SK-N-SH treated with all-trans-retinoic acid at 6 μM for 48 hours (cell line): ENCODE results near the gene GAK.

Source experiments
- ATAC-seq: fragments of 200-7000 bp; cut with Tn5 transposase; 3 replicates; pipeline ENCODE4 v1.9.1; 2020; ENCODE audit warnings: mild to moderate bottlenecking, moderate library complexity
- ARNTL ChIP-seq: fragments of 450-650 bp; formaldehyde crosslinking; IDR thresholded peaks from 2 replicates; pipeline ENCODE4 v1.5.0; 2020; ENCODE audit warnings: low read depth, mild to moderate bottlenecking, moderate library complexity, borderline replicate concordance
- BACH2 ChIP-seq: fragments of 250-450 bp; sonication (Bioruptor Pico); IDR thresholded peaks from 2 replicates; pipeline ENCODE4 v1.9.0; 2021; ENCODE audit warnings: mild to moderate bottlenecking, borderline replicate concordance
- CREB5 ChIP-seq: fragments of 250-450 bp; sonication (Bioruptor Pico); IDR thresholded peaks from 2 replicates; pipeline ENCODE4 v1.5.1; 2020; ENCODE audit warnings: low read depth, mild to moderate bottlenecking, moderate library complexity
- CSRNP3 ChIP-seq: fragments of 250-450 bp; sonication (Bioruptor Pico); IDR thresholded peaks from 2 replicates; pipeline ENCODE4 v1.5.1; 2021; ENCODE audit warnings: mild to moderate bottlenecking, moderate library complexity
- ESRRG ChIP-seq: fragments of 250-450 bp; sonication (Bioruptor Pico); IDR thresholded peaks from 2 replicates; pipeline ENCODE4 v1.6.1; 2021; ENCODE audit warnings: mild to moderate bottlenecking
- GLIS3 ChIP-seq: fragments of 250-450 bp; sonication (Bioruptor Pico); IDR thresholded peaks from 2 replicates; pipeline ENCODE4 v1.5.0; 2020; ENCODE audit warnings: mild to moderate bottlenecking, moderate library complexity
- ISL1 ChIP-seq: fragments of 250-450 bp; sonication (Bioruptor Pico); IDR thresholded peaks from 2 replicates; pipeline ENCODE4 v2.1.2; 2022; ENCODE audit warnings: mild to moderate bottlenecking, moderate library complexity
- OSR1 ChIP-seq: fragments of 250-450 bp; sonication (Bioruptor Pico); IDR thresholded peaks from 2 replicates; pipeline ENCODE4 v1.8.0; 2022; ENCODE audit warnings: moderate library complexity, mild to moderate bottlenecking, inconsistent platforms
- RARB ChIP-seq: fragments of 250-450 bp; sonication (Bioruptor Pico); IDR thresholded peaks from 2 replicates; pipeline ENCODE4 v1.8.0; 2021; ENCODE audit warnings: mild to moderate bottlenecking, moderate library complexity
- SNAI2 ChIP-seq: fragments of 250-450 bp; sonication (Bioruptor Pico); IDR thresholded peaks from 2 replicates; pipeline ENCODE4 v1.5.0; 2020; ENCODE audit warnings: mild to moderate bottlenecking, moderate library complexity
- TCF4 ChIP-seq: fragments of 250-450 bp; sonication (Bioruptor Pico); IDR thresholded peaks from 2 replicates; pipeline ENCODE4 v1.8.0; 2021; ENCODE audit warnings: mild to moderate bottlenecking, moderate library complexity, borderline replicate concordance
- TOX ChIP-seq: fragments of 250-450 bp; sonication (Bioruptor Pico); IDR thresholded peaks from 2 replicates; pipeline ENCODE4 v1.8.0; 2021; ENCODE audit warnings: mild to moderate bottlenecking, moderate library complexity, borderline replicate concordance
- TSHZ2 ChIP-seq: fragments of 250-450 bp; sonication (Bioruptor Pico); IDR thresholded peaks from 2 replicates; pipeline ENCODE4 v1.5.0; 2020; ENCODE audit warnings: mild to moderate bottlenecking, moderate library complexity
- ZC3H10 ChIP-seq: fragments of 250-450 bp; sonication (Bioruptor Pico); IDR thresholded peaks from 2 replicates; pipeline ENCODE4 v1.5.1; 2021; ENCODE audit warnings: mild to moderate bottlenecking, moderate library complexity
- ZFP30 ChIP-seq: fragments of 450-650 bp; formaldehyde crosslinking; IDR thresholded peaks from 2 replicates; pipeline ENCODE4 v1.5.0; 2022; ENCODE audit warnings: mild to moderate bottlenecking, moderate library complexity
- ZNF565 ChIP-seq: fragments of 450-650 bp; formaldehyde crosslinking; conservative IDR thresholded peaks from 2 replicates; pipeline ENCODE4 v1.5.0; 2020; ENCODE audit warnings: low read depth, mild to moderate bottlenecking, moderate library complexity
- ZNF70 ChIP-seq: fragments of 450-650 bp; formaldehyde crosslinking; IDR thresholded peaks from 2 replicates; pipeline ENCODE4 v1.5.0; 2020; ENCODE audit warnings: mild to moderate bottlenecking, moderate library complexity
- ZNF8 ChIP-seq: fragments of 450-650 bp; formaldehyde crosslinking; IDR thresholded peaks from 2 replicates; pipeline ENCODE4 v1.5.0; 2020; ENCODE audit warnings: mild to moderate bottlenecking, moderate library complexity
- TF ChIP-seq, protein P1 (sequence below): fragments of 250-450 bp; sonication (Bioruptor Pico); IDR thresholded peaks from 2 replicates; pipeline ENCODE4 v1.8.0; 2021; ENCODE audit warnings: low read depth, mild to moderate bottlenecking, moderate library complexity, borderline replicate concordance
- TF ChIP-seq, protein P2 (sequence below): fragments of 250-450 bp; sonication (Bioruptor Pico); IDR thresholded peaks from 2 replicates; pipeline ENCODE4 v1.8.0; 2020; ENCODE audit warnings: mild to moderate bottlenecking, moderate library complexity, borderline replicate concordance

Gene GAK

GRCh38 chr4:823176-823760, 108.8 kb downstream of the GAK start:
- TF ChIP-seq TOX (CRISPR knock-in tag) = no peak
- TF ChIP-seq OSR1 (CRISPR knock-in tag) = no peak
- TF ChIP-seq ESRRG (CRISPR knock-in tag) = no peak
- no peak for TF ChIP-seq ZNF565 (CRISPR knock-in tag)
- TF ChIP-seq ARNTL (CRISPR knock-in tag) = no peak
- no peak for TF ChIP-seq CSRNP3
- no peak for TF ChIP-seq GLIS3 (CRISPR knock-in tag)
- no peak for TF ChIP-seq CREB5 (CRISPR knock-in tag)
- no peak for TF ChIP-seq ZFP30 (CRISPR knock-in tag)
- TF ChIP-seq, protein P1, sequence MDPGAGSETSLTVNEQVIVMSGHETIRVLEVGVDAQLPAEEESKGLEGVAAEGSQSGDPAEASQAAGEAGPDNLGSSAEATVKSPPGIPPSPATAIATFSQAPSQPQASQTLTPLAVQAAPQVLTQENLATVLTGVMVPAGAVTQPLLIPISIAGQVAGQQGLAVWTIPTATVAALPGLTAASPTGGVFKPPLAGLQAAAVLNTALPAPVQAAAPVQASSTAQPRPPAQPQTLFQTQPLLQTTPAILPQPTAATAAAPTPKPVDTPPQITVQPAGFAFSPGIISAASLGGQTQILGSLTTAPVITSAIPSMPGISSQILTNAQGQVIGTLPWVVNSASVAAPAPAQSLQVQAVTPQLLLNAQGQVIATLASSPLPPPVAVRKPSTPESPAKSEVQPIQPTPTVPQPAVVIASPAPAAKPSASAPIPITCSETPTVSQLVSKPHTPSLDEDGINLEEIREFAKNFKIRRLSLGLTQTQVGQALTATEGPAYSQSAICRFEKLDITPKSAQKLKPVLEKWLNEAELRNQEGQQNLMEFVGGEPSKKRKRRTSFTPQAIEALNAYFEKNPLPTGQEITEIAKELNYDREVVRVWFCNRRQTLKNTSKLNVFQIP (CRISPR knock-in tag) = no peak
- TF ChIP-seq BACH2 (CRISPR knock-in tag) = no peak
- TF ChIP-seq ISL1 = no peak
- TF ChIP-seq SNAI2 (CRISPR knock-in tag) = no peak
- no peak for TF ChIP-seq TCF4 (CRISPR knock-in tag)
- TF ChIP-seq RARB (CRISPR knock-in tag) = no peak
- TF ChIP-seq TSHZ2 (CRISPR knock-in tag) = no peak
- TF ChIP-seq ZNF70 (CRISPR knock-in tag) = no peak
- ATAC-seq = no peak

- TF ChIP-seq SNAI2 (CRISPR knock-in tag) (no peak), CREB5 (CRISPR knock-in tag) (no peak), ARNTL (CRISPR knock-in tag) (no peak), ESRRG (CRISPR knock-in tag) (no peak), ZC3H10 (CRISPR knock-in tag) (no peak), OSR1 (CRISPR knock-in tag) (no peak), CSRNP3 (no peak), ISL1 (no peak), ZNF565 (CRISPR knock-in tag) (no peak), ZNF8 (CRISPR knock-in tag) (no peak), ZNF70 (CRISPR knock-in tag) (no peak), TOX (CRISPR knock-in tag) (no peak)
- TF ChIP-seq, protein P1 (CRISPR knock-in tag) = no peak
- TF ChIP-seq, protein P2, sequence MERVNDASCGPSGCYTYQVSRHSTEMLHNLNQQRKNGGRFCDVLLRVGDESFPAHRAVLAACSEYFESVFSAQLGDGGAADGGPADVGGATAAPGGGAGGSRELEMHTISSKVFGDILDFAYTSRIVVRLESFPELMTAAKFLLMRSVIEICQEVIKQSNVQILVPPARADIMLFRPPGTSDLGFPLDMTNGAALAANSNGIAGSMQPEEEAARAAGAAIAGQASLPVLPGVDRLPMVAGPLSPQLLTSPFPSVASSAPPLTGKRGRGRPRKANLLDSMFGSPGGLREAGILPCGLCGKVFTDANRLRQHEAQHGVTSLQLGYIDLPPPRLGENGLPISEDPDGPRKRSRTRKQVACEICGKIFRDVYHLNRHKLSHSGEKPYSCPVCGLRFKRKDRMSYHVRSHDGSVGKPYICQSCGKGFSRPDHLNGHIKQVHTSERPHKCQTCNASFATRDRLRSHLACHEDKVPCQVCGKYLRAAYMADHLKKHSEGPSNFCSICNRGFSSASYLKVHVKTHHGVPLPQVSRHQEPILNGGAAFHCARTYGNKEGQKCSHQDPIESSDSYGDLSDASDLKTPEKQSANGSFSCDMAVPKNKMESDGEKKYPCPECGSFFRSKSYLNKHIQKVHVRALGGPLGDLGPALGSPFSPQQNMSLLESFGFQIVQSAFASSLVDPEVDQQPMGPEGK (CRISPR knock-in tag) = no peak
- ATAC-seq = no peak
Measured at GRCh38 chr4:822361-823175, 109.5 kb downstream of the GAK start.
